Stimulated activated CD4-positive, alpha-beta T cell treated with anti-CD3 and anti-CD28 coated beads, Interleukin-2, amount 100 ng/mL, for 48 hours (primary cell): ENCODE measurements around the gene EIF5.

Source experiments
- DNase-seq, 2 donors: peaks; one replicate each; pipeline ENCODE4 v3.0.0-alpha.2; 2020

EIF5 gene

GRCh38 chr14:103333754-103334643 lies at the start of gene EIF5:
EIF5 (plus strand) TSS chr14:103334237; CDS start chr14:103335861, 1,624 bp downstream.
- peak; percentile 98 for DNase-seq

DNA sequence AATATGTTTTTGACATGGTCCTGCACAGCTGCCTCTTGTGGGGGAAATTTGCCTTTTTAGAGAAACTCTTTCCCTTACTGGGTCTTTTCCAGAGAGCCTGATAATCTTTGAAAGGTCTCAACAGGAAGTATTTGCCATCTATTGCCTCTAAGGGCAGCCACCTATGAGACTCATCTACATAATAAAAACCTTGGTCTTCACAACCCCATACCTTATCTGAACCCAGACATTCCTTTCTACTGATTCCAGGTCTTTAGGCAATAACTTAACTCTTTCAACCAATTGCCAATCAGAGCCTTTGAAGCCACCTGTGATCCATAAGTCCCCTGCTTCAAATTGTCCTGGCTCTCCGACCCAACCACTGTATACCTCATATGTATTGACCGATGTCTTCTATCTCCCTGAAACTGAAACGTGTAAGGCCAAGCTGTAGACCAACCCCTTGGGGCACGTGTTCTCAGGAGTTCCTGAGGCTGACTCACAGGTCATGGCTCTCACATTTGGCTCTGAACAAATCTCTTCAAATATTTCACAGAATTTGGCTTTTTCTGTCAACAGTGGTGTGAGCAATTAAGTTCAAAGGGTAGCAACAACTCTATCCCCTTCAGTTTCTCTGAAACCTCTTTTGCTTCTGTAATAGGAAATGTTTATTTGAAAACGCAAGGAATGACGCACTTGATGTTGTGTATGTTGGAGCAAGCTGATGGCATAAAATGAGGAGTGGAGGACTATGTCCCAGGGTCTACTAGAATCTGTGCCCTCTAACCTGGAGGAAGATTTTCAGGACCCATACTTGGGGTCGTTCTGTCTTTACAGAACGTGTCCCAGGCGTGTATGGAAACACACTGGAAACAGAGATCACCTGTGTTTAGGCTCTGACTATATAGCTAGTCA lies 49.2 kb upstream of the EIF5 start:
- DNase-seq = no peak

DNA sequence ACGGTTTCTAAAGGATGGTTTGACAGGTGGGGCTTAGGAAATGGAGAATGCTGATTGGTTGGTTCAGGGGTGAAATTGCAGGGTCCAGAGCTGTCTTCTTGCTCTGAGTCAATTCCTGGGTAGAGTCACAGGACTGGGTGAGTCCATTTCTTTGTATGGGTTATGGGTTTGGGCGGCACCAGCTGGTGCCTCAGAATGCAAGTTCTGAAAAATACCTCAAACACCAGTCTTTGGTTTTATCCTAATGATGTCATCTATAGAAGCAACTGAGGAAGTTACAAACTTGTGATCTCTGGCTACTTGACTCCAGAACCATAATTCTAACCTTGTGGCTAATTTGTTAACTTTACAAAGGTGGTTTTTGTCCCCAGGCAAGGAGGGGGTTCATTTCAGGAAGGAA lies 47.6 kb upstream of the EIF5 start:
- no peak for DNase-seq

- no peak for DNase-seq
Measured at GRCh38 chr14:103286968-103287850, 46.8 kb upstream of the EIF5 start.

GRCh38 chr14:103288076-103288766 lies 45.8 kb upstream of the EIF5 start:
- no peak for DNase-seq

- DNase-seq = no peak
Measured at GRCh38 chr14:103290056-103290455, 44.0 kb upstream of the EIF5 start.

GRCh38 chr14:103290494-103290893 lies 43.5 kb upstream of the EIF5 start:
- DNase-seq = no peak

GRCh38 chr14:103290961-103291360 lies 43.1 kb upstream of the EIF5 start:
- no peak for DNase-seq

DNA sequence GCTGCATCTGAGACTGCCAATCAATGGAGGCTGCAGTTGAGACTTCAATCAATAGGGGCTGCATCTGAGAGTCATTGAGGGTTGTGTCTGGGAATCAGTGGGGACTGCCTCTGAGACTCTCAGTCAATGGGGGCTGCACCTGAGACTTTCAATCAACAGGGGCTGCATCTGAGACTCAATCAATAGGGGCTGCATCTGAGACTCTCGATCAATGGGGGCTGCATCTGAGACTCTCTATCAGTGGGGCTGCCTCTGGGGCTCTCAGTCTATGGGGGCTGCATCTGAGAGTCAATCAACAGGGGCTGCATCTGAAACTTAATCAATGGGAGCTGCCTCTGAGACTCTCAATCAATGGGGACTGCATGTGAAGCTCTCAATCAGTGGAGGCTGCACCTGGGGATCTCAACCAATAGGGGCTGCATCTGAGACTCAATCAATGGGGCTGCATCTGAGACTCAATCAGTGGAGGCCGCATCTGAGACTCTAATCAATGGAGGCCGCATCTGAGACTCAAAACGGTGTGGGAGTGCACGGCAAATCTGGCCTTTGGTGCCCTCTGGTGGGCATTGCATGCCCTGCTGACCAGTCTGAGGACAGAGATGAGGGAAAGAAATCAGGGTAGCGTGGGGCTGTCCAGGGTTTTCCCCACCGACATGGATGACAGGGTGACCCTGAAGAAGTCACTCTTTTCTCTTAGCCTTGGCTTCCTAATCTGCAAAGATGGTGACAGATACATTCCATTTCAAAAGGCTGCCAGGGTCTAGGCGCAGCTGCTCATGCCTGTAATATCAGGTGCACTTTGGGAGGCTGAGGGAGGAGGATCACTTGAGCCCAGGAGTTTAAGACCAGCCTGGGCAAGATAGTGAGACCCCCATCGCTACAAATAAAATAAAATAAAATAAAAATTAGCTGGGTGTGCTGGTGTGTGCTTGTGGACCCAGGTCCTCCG lies 41.3 kb upstream of the EIF5 start:
- DNase-seq = peak; percentile 73 to 82

GRCh38 chr14:103293465-103293864 lies 40.6 kb upstream of the EIF5 start:
- no peak for DNase-seq

DNA sequence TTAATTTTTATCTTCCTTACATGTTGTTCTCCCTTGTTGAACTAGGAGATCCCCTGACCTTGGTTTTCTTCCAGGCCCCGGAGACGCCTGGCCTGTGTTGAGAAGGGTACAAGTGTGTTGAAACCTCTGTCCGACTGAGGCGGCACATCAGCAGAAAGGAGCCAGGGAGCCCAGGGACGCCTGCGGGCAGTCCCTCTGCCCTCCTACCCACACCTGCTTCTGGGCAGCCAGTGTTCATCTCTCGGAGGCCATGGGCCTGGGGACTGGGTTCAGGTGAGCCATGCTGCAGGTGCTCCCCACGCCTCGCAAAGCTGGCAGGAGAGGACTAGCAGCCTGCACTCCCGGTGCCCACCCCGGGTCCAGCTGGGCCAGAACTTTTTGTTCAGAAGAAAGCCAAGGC lies 39.9 kb upstream of the EIF5 start:
- no peak for DNase-seq

- no peak for DNase-seq
Measured at GRCh38 chr14:103296007-103296406, 38.0 kb upstream of the EIF5 start.

GRCh38 chr14:103296987-103297386 lies 37.0 kb upstream of the EIF5 start:
- DNase-seq = no peak

DNA sequence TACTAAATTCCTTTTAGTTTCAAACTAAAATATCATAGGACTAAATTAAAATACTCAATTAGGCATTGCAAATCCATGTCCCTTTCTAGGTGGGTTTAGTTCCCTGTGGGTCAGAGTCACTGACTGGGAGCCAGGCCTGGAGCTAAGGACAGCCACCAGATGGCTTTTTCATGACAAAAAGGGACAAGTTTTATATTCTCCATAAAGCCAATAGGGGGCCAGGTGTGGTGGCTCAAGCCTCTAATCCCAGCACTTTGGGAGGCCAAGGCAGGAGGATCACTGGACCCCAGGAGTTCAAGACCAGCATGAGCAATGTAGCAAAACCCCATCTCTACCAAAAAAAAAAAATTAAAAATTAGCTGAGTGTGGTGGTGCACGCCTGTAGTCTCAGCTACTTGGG lies 35.4 kb upstream of the EIF5 start:
- DNase-seq = no peak

DNA sequence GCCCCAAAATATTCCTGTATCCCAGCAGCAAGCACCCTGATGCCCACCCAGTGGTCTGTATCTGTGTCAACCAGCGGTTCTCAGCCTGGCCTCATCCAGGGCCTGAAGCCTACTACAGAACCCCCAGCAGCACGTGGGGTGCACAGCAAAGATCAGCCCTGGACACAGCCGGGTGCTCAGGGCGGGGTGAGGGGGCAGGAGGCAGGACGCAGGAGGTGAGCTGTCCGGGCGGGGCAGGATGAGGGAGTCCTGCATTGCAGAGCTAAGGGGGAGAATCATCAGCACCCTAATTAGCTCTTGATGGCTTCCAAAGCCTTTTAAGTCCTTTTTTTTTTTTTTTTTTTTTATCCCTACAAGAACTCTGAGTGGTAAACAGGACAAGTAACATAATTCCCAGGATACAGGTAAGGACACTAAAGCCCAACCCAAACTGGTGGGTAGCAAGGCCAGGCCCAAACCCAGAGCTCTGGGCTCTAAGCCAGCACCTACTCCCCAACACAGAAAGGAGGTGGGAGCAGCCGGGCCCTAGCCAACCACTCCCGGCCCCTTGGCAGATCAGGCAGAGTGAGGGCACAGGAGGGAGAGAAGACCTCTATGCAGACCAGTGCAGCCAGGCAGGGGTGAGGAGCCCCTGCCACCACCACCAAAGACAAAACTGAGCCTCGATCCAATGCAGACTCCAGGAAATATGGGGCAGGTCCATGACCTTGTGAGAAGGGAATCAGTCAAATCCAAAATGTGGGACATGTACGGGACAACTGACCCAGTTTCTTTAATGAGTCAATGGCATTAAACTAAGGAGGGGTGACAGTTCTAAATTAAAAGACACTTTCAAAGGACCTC lies 32.3 kb upstream of the EIF5 start:
- no peak for DNase-seq

DNA sequence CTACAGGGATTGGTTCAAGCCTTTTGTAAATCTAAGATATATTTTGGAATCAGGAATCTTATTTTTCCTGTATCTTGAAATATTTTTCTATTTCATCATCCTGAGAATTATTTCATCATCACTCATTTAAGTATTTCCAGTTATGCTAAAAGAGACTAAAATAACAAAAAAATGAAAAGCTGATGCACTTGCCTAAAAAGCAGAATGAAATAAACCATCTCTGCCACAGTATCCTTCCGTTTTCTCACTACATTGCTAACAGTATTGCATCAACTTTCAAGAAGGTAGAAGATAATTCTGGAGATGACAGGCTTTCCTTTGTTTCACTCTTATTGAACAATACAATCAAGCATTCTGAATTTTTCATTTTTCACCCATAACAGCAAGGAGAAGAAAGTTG lies 31.1 kb upstream of the EIF5 start:
- DNase-seq = no peak

DNA sequence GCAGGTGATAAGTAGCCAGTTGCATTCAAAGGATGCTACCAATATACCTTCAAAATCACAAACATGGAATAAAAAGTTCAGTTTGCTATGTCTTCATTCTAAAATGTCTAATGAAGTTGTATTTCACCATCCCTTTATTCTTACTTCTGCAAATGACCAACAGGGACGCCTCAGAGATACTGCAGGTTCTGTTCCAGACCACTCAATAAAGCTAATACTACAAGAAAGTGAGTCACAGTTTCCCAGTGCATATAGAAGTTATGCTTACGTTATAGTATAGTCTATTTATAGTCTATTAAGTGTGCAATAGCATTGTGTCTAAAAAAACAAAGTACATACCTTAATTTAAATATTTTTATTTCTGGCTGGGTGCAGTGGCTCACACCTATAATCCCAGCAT lies 29.3 kb upstream of the EIF5 start:
- DNase-seq = no peak

DNA sequence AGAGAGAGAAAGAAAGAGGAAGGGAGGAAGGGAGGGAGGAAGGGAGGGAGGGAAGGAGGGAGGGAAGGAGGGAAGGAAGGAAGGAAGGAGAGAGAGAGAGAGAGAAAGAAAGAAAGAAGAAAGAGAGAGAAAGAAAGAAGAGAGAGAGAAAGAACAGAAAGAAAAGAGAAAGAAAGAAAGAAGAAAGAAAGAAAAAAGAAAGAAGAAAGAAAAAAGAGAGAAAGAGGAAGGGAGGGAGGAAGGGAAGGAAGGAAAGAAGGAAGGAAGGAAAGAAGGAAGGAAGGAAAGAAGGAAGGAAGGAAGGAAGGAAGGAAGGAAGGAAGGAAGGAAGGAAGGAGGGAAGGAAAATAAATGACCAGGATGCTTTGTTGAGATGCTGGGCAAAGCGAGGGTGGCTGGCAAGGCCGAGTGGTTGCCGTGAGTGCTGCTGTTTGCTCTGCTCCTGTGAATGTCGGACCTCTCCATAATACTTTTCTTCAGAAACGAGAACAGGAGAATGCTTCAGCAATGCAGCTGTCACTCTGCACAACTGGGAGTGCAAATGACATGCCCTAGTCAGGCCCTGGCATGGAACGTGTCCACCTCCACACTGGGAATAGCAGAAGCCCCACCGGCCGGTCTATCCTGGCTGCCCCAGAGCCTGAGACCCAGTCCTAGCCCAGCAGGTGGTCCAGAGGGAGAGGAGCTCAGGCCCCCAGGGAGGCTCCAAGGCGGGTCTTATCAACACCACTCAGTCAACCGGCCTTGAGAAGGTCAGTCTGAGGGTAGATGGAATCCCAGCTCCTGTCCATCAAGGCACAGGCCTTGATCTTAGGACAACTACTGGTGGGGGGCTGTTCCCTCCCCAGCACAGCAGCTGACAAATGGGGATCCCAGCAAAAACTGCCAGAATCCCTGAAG lies 25.1 kb upstream of the EIF5 start:
- no peak for DNase-seq

DNA sequence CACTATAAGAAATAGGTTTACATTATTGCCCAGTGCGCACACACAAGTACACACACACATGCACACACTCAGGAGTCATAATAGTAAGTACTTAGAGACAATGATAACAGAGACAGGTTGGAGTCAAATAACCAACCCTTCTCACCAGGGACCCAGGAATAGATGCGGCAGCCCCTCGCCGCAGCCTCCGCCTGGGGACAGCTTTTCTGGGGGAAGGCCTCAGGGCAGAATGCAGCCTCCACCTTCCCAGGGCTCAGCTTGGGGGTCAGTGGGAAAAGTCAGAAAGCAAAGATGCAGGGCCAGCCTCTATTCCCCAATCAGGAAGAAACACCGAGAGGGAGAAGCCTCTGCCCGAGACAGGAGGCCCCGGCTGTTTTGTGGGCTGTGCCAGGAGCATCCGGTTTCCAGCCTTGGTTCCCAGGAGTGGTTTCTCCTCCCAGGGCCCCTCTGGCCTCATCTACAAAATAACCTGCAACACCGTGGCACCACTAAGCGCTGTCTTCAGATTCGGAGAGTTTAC lies 23.4 kb upstream of the EIF5 start:
- DNase-seq = no peak
